Measurements from ENCODE around the gene GPR173.
A peak's percentile ranks its signal among the peaks of the same experiment; 100 is the strongest.

Gene GPR173

DNA sequence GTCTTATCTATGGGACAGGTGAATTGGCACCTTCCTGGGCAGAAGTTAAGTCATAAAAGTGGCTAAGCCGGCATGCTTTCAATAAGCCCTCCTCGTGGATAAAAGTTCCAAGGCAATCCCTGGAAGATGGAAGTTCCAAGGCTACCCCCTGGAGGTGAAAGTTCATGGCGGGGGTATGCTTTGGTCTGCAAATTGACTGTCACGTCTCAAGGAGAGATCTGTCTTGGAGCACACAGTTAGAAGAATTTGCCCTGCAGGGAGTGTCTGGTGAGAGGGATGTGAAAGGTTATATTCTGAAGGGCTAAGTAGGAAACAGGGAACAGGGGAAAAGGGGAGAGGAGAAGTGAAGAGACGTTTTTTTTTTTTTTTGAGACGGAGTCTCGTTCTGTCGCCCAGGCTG lies 26.2 kb upstream of the GPR173 start:
- no peak overlapping the region for H3K9ac ChIP-seq (ENCODE audit: low read length in 5 of 5)
- H3K9me3 ChIP-seq (ENCODE audit: control insufficient read depth in 5 of 5, low read length in 5 of 5) = no peaks in the 10 kb centered on the region
- peaks cover 0 to 13% (median 8%) of the 10 kb centered on the region in 5 donors for H3K27me3 ChIP-seq (ENCODE audit: control insufficient read depth in 5 of 5, insufficient read depth in 4 of 5, low read length in 5 of 5)
- H3K27ac ChIP-seq (ENCODE audit: low read depth, low read length) = no peak overlapping the region
- H3K4me1 ChIP-seq (ENCODE audit: control insufficient read depth in 5 of 5, insufficient read depth in 5 of 5, low read length in 5 of 5) = no peaks in the 10 kb centered on the region
- H3K4me3 ChIP-seq (ENCODE audit: low read depth in 1 of 5, low read length in 5 of 5) = no peak overlapping the region
- no peaks in the 10 kb centered on the region for H3K36me3 ChIP-seq (ENCODE audit: control insufficient read depth in 5 of 5, insufficient read depth in 5 of 5, low read length in 5 of 5)

DNA sequence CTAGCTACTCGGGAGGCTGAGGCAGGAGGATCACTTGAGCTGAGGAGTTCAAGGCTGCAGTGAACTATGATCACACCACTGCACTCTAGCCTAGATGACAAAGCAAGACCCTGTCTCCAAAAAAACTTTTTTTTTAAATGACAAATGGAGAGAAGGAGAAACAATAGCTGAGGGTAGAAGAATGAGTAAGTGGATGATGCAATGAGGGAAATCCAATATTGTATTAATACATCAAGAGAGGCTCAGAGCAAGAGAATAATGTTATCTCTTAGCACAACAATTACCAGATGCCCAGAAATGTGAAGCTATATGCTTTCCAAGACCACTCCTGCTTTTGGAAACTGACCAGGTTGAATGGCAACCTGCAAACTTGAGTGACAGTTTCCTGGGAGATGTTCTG lies 19.9 kb upstream of the GPR173 start:
- Histone ChIP-seq H3K4me3 (ENCODE audit: low read depth in 1 of 5, low read length in 5 of 5) (no peak overlapping the region), H3K9ac (ENCODE audit: low read length in 5 of 5) (no peak overlapping the region), H3K27me3 (ENCODE audit: control insufficient read depth in 5 of 5, insufficient read depth in 4 of 5, low read length in 5 of 5) (peaks cover 0 to 8% (median 7%) of the 10 kb centered on the region in 5 donors), H3K36me3 (ENCODE audit: control insufficient read depth in 5 of 5, insufficient read depth in 5 of 5, low read length in 5 of 5) (no peaks in the 10 kb centered on the region), H3K27ac (ENCODE audit: low read depth, low read length) (no peak overlapping the region), H3K9me3 (ENCODE audit: control insufficient read depth in 5 of 5, low read length in 5 of 5) (no peaks in the 10 kb centered on the region), H3K4me1 (ENCODE audit: control insufficient read depth in 5 of 5, insufficient read depth in 5 of 5, low read length in 5 of 5) (no peaks in the 10 kb centered on the region)

DNA sequence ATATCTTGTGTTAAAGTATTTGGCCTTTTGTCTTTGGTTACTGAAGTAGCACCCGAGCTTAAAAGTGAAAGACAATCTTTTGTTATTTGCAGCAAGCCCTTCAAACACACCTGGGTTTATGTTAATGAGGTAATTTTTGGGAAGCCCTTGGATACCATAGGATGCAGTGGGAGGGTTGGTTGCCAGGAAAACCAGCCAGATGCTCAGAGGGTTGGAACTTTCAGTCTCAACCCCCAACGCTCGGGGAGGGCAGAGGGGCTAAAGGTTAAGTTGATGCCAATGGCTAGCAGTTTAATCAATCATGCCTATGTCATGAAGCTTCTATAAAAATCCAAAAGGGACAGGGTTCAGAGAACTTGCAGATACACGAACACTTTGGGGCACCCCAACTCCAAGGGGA lies 17.2 kb upstream of the GPR173 start:
- Histone ChIP-seq H3K27me3 (ENCODE audit: control insufficient read depth in 5 of 5, insufficient read depth in 4 of 5, low read length in 5 of 5) (peaks cover 0 to 18% (median 8%) of the 10 kb centered on the region in 5 donors), H3K9me3 (ENCODE audit: control insufficient read depth in 5 of 5, low read length in 5 of 5) (no peaks in the 10 kb centered on the region), H3K27ac (ENCODE audit: low read depth, low read length) (no peak overlapping the region), H3K4me3 (ENCODE audit: low read depth in 1 of 5, low read length in 5 of 5) (no peak overlapping the region), H3K9ac (ENCODE audit: low read length in 5 of 5) (no peak overlapping the region), H3K4me1 (ENCODE audit: control insufficient read depth in 5 of 5, insufficient read depth in 5 of 5, low read length in 5 of 5) (no peaks in the 10 kb centered on the region), H3K36me3 (ENCODE audit: control insufficient read depth in 5 of 5, insufficient read depth in 5 of 5, low read length in 5 of 5) (no peaks in the 10 kb centered on the region)

DNA sequence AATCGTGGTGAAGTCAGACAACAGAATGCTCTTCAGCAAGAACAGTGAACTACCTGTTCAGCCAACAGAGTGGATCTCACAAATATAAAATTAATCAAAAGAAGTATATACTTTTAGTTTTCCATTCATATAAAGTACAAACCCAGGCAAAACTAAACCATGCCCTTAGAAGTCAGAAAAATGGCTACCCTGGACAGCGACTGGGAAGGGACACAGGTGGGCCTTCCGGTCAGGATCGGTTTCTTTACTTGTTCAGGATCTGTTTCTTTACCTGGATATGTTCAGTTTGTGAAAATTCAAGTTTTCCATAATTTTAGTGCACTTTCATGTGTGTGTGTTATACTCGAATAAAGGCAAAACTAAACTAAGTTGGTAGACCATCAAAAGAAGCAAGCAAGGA lies 12.4 kb upstream of the GPR173 start:
- Histone ChIP-seq H3K27me3 (ENCODE audit: control insufficient read depth in 5 of 5, insufficient read depth in 4 of 5, low read length in 5 of 5) (peaks cover 0 to 28% (median 8%) of the 10 kb centered on the region in 5 donors), H3K36me3 (ENCODE audit: control insufficient read depth in 5 of 5, insufficient read depth in 5 of 5, low read length in 5 of 5) (no peaks in the 10 kb centered on the region), H3K9ac (ENCODE audit: low read length in 5 of 5) (no peak overlapping the region), H3K27ac (ENCODE audit: low read depth, low read length) (no peak overlapping the region), H3K9me3 (ENCODE audit: control insufficient read depth in 5 of 5, low read length in 5 of 5) (no peaks in the 10 kb centered on the region), H3K4me1 (ENCODE audit: control insufficient read depth in 5 of 5, insufficient read depth in 5 of 5, low read length in 5 of 5) (no peaks in the 10 kb centered on the region), H3K4me3 (ENCODE audit: low read depth in 1 of 5, low read length in 5 of 5) (no peak overlapping the region)

DNA sequence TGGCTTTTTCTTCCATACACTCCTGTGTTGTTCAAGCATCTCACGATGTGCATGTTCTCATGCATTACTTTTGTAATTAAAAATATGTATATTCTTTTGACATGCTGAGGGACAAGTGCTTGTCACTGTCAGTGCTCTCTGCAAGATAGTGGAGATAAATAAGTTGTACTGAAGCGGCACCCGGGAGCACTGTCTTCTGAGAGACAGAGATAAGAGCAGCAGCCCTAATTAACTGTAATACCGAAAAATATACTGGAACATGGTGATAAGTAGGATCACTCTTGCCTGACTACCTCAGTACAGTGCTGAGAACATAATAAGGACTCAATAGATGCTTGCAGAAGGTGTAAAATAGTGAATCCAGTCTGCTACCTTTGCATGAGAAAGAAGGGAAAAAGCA lies 9.4 kb upstream of the GPR173 start:
- no peak overlapping the region for H3K9ac ChIP-seq (ENCODE audit: low read length in 5 of 5)
- no peaks in the 10 kb centered on the region for H3K36me3 ChIP-seq (ENCODE audit: control insufficient read depth in 5 of 5, insufficient read depth in 5 of 5, low read length in 5 of 5)
- H3K27me3 ChIP-seq (ENCODE audit: control insufficient read depth in 5 of 5, insufficient read depth in 4 of 5, low read length in 5 of 5) = peaks cover 0 to 35% (median 6%) of the 10 kb centered on the region in 5 donors
- H3K27ac ChIP-seq (ENCODE audit: low read depth, low read length) = no peak overlapping the region
- H3K9me3 ChIP-seq (ENCODE audit: control insufficient read depth in 5 of 5, low read length in 5 of 5) = no peaks in the 10 kb centered on the region
- H3K4me3 ChIP-seq (ENCODE audit: low read depth in 1 of 5, low read length in 5 of 5) = no peak overlapping the region
- no peaks in the 10 kb centered on the region for H3K4me1 ChIP-seq (ENCODE audit: control insufficient read depth in 5 of 5, insufficient read depth in 5 of 5, low read length in 5 of 5)

- Histone ChIP-seq H3K9me3 (ENCODE audit: control insufficient read depth in 5 of 5, low read length in 5 of 5) (no peaks in the 10 kb centered on the region), H3K4me3 (ENCODE audit: low read depth in 1 of 5, low read length in 5 of 5) (no peak overlapping the region), H3K36me3 (ENCODE audit: control insufficient read depth in 5 of 5, insufficient read depth in 5 of 5, low read length in 5 of 5) (no peaks in the 10 kb centered on the region), H3K27ac (ENCODE audit: low read depth, low read length) (no peak overlapping the region), H3K4me1 (ENCODE audit: control insufficient read depth in 5 of 5, insufficient read depth in 5 of 5, low read length in 5 of 5) (no peaks in the 10 kb centered on the region), H3K27me3 (ENCODE audit: control insufficient read depth in 5 of 5, insufficient read depth in 4 of 5, low read length in 5 of 5) (peaks cover 5 to 25% (median 10%) of the 10 kb centered on the region in 5 donors), H3K9ac (ENCODE audit: low read length in 5 of 5) (no peak overlapping the region)
These were observed 3.6 kb upstream of the GPR173 start for GRCh38 chrX:53044995-53045394.

GRCh38 chrX:53047228-53047627 lies 1.4 kb upstream of the GPR173 start:
- H3K36me3 ChIP-seq (ENCODE audit: control insufficient read depth in 5 of 5, insufficient read depth in 5 of 5, low read length in 5 of 5) = no peaks in the 10 kb centered on the region
- no peak overlapping the region for H3K4me3 ChIP-seq (ENCODE audit: low read depth in 1 of 5, low read length in 5 of 5)
- H3K4me1 ChIP-seq (ENCODE audit: control insufficient read depth in 5 of 5, insufficient read depth in 5 of 5, low read length in 5 of 5) = no peaks in the 10 kb centered on the region
- peaks cover 11 to 37% (median 24%) of the 10 kb centered on the region in 5 donors for H3K27me3 ChIP-seq (ENCODE audit: control insufficient read depth in 5 of 5, insufficient read depth in 4 of 5, low read length in 5 of 5)
- H3K27ac ChIP-seq (ENCODE audit: low read depth, low read length) = no peak overlapping the region
- H3K9me3 ChIP-seq (ENCODE audit: control insufficient read depth in 5 of 5, low read length in 5 of 5) = no peaks in the 10 kb centered on the region
- no peak overlapping the region for H3K9ac ChIP-seq (ENCODE audit: low read length in 5 of 5)

DNA sequence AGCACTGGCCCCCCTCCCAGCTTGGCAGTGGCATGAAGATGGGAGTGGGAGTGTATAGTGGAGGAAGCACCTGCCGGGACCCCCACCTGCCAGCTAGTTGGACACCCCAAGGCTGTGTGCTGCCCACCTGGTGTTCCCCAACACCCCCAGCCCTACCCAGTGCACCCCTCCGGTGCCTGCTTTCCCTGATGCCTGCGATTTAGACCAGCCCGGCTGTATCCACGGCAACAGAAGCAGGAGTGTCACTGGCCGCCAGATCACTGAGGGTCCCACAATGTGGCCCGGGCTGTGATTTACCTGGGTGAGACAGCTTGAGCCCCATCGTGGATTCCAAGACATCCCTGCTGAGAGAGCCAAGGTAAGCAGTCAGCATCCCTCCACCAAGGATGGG lies 533 bp downstream of the GPR173 start:
- Histone ChIP-seq H3K9ac (ENCODE audit: low read length in 5 of 5) (no peak overlapping the region), H3K4me1 (ENCODE audit: control insufficient read depth in 5 of 5, insufficient read depth in 5 of 5, low read length in 5 of 5) (no peaks in the 10 kb centered on the region), H3K9me3 (ENCODE audit: control insufficient read depth in 5 of 5, low read length in 5 of 5) (no peaks in the 10 kb centered on the region), H3K4me3 (ENCODE audit: low read depth in 1 of 5, low read length in 5 of 5) (peak overlapping the region in 4 of 5 donors; percentile 8 to 42 (median 17)), H3K36me3 (ENCODE audit: control insufficient read depth in 5 of 5, insufficient read depth in 5 of 5, low read length in 5 of 5) (no peaks in the 10 kb centered on the region), H3K27ac (ENCODE audit: low read depth, low read length) (no peak overlapping the region), H3K27me3 (ENCODE audit: control insufficient read depth in 5 of 5, insufficient read depth in 4 of 5, low read length in 5 of 5) (peaks cover 11 to 29% (median 28%) of the 10 kb centered on the region in 5 donors)

GRCh38 chrX:53050841-53051240 lies 2.3 kb downstream of the GPR173 start:
- Histone ChIP-seq H3K9ac (ENCODE audit: low read length in 5 of 5) (no peak overlapping the region), H3K27ac (ENCODE audit: low read depth, low read length) (no peak overlapping the region), H3K4me1 (ENCODE audit: control insufficient read depth in 5 of 5, insufficient read depth in 5 of 5, low read length in 5 of 5) (no peaks in the 10 kb centered on the region), H3K4me3 (ENCODE audit: low read depth in 1 of 5, low read length in 5 of 5) (no peak overlapping the region), H3K9me3 (ENCODE audit: control insufficient read depth in 5 of 5, low read length in 5 of 5) (no peaks in the 10 kb centered on the region), H3K36me3 (ENCODE audit: control insufficient read depth in 5 of 5, insufficient read depth in 5 of 5, low read length in 5 of 5) (no peaks in the 10 kb centered on the region), H3K27me3 (ENCODE audit: control insufficient read depth in 5 of 5, insufficient read depth in 4 of 5, low read length in 5 of 5) (peaks cover 11 to 44% (median 41%) of the 10 kb centered on the region in 5 donors)

- Histone ChIP-seq H3K4me3 (ENCODE audit: low read depth in 1 of 5, low read length in 5 of 5) (no peak overlapping the region), H3K36me3 (ENCODE audit: control insufficient read depth in 5 of 5, insufficient read depth in 5 of 5, low read length in 5 of 5) (no peaks in the 10 kb centered on the region), H3K4me1 (ENCODE audit: control insufficient read depth in 5 of 5, insufficient read depth in 5 of 5, low read length in 5 of 5) (no peaks in the 10 kb centered on the region), H3K9me3 (ENCODE audit: control insufficient read depth in 5 of 5, low read length in 5 of 5) (no peaks in the 10 kb centered on the region), H3K27ac (ENCODE audit: low read depth, low read length) (no peak overlapping the region), H3K9ac (ENCODE audit: low read length in 5 of 5) (no peak overlapping the region), H3K27me3 (ENCODE audit: control insufficient read depth in 5 of 5, insufficient read depth in 4 of 5, low read length in 5 of 5) (peaks cover 6 to 41% (median 35%) of the 10 kb centered on the region in 5 donors)
These were observed 6.8 kb downstream of the GPR173 start for GRCh38 chrX:53055244-53055849.
